A172 (cell line): ENCODE results near the gene MYT1. TPM values are rescaled to one million over a fixed set of nuclear protein-coding genes. Genes with fewer than 3 reads are reported as not detected.

Source experiments
- DNase-seq: peaks from one replicate; pipeline ENCODE4 v3.0.0-alpha.2; 2015; ENCODE audit warnings: low spot score
- total RNA-seq: library from RNA; depleted of rRNA; stranded (reverse); fragments of >200 nt; shearing (Covaris generic); gene quantifications from 2 replicates; pipeline ENCODE4 v1.2.3, GENCODE V29; 2014

MYT1 gene
- total RNA-seq, 1 experiment from 2014 or later = 2.4 TPM

GRCh38 chr20:64139199-64140060 lies 24.8 kb upstream of the MYT1 start:
- no peak for DNase-seq

DNA sequence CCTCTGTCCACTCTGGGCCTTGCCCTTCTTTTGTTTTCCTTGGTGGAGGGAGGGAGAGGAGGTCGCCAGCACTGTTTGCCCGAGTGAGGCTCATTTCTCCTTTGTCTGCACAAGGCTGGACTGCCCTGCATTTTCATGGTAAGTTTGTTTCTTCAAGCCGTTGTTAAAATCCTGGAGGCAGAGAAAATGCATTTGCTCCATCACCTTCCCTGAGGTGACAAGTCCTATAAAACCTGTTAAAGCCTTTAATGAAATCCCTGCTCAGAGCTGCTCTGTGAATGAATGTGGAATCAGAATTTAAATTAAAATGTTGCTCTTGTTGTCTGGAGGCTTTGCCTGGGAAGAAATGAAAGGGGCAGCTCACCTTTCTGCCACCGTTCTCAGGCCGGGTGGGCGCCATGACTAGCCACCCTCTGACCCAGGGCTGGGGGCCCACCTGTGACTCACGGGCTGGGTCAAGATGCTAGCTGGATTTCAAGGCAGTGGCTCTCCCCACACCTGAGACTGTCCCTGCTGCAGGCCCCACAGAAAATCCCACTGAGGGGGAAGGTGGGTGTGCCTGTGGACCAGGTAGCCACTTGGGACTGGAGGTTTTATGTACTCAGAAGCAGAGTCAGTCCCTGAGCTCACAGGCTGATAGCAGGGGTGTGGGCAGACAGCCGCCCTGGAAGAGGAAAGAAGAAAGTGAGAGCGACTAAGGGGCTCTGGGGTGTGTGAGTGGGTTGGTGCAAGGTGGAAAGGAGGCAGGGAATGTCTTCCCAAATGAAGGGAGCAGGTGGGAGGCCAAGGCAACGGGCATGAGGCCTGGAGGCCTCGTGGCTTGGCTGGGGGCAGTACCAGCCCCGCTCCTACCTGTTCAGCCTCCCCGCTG lies 24.0 kb upstream of the MYT1 start:
- no peak for DNase-seq

DNA sequence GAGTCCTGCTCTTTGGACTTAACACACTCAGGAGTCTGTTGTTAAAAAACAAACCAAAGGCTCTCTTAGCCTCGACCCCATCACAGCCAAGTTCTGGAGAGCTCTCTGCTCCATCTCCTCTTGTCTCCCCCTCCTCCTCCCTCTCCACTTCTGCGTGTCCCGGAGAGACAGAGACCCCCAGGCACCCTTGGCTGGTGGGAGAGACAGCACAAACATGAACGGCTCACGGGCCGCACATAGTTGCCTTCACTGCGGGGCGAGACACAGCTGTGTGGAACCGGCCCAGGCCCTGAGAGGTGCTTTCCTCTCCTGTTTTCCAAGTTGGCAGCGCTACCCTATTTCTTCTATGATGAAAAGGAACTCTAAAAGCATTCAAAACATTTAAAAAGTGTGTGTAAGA lies 23.3 kb upstream of the MYT1 start:
- no peak for DNase-seq

- peak; percentile 26 for DNase-seq
Observed at GRCh38 chr20:64142590-64142989, 21.7 kb upstream of the MYT1 start.

GRCh38 chr20:64143018-64143801 lies 21.0 kb upstream of the MYT1 start:
- no peak for DNase-seq

DNA sequence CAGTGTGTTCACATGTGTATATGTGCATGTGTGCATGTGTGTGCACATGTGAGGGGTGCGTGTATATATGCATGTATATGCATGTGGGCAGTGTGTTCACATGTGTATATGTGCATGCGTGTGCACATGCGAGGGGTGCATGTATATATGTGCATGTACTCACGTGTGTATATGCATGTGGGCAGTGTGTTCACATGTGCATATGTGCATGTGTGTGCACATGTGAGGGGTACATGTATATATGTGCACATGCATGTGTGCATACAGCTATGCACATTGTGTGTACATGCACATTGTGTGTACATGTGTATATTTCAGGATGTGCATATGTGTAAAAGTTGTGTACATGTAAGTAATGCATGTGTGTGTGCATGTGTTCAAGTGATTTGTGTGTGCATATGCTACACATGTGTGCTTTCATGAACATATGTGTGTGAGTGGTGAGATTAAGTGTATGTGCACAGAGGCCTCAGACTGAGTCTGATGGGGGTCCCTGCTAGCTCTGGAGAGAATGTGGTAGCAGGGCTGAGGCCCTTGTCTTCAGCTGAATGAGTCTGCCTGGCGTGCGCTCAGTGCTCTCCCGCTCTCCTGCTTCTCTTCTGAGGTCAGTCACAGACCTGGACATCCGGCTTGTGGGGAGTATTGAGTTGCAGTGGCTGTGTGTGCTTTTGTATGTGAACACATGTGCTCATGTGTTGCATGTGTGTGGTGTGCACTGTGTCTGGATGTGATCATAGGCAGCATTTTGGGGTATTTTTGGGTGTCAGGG lies 19.9 kb upstream of the MYT1 start:
- no peak for DNase-seq

GRCh38 chr20:64145458-64146300 lies 18.6 kb upstream of the MYT1 start:
- DNase-seq = no peak

GRCh38 chr20:64146301-64146935 lies 17.8 kb upstream of the MYT1 start:
- DNase-seq = no peak

DNA sequence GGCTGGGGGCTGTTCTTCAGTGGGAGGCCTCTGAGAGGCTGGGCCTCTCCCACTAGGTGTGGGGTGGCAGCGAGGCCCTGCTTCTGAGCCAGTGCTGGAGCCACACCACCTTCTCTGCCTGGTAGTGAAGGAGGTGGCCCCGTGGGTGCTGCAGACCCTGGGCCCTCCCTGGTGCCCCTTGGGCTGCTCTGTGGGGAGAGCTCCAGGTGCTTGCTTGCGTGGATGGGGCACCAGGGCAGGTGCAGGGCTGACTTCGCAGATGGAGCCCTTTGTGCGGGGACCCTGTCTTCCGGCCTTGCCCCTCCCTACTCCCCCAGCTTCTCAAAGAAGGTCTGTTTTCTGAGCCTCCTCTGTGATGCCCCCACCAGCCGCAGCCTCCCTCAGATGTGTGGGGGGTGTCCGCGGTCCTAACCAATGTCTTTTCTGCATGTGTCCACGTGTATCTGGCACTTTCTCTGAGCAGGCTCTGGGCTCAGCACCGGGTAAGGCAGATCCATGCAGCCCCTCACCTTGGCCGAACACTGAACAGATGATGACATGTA lies 17.2 kb upstream of the MYT1 start:
- DNase-seq = no peak

DNA sequence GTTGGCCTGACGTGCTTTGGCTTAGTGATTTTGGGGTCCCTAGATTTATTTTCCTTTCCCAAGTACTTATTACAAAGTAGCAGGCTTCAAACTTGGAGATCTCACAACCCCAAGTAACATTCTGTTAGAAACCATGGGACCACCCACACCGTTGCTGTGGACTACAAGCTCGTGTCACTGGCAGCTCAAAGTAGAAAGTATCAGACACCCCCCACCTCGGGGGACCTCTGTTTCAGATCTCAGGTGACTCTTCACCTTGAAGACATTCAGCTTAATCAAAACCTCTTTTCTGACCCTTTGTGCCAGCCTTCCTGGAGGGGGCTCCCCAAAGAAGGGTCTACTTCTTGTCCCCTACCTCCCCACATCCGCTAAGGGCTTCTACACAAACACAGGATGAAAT lies 15.7 kb upstream of the MYT1 start:
- no peak for DNase-seq

DNA sequence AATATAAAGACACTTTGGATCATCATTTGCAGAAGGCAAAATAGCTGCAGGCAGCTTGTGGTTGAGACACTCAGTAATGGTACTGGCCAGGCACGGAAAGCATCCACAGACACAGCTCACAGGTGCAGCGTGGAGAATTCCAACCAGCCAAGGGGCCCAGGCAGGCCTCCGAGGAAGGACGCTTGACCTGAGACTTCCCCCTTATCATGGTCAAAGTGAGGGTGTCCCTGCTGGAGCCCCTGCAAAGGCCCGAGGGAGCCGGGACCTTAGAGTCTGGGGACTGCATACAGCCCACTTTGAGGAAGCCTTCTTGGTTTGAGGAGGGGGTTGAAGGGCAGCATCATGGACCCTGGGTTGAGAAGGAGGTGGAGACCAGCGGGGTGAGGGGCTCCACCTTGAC lies 15.1 kb upstream of the MYT1 start:
- DNase-seq = no peak

DNA sequence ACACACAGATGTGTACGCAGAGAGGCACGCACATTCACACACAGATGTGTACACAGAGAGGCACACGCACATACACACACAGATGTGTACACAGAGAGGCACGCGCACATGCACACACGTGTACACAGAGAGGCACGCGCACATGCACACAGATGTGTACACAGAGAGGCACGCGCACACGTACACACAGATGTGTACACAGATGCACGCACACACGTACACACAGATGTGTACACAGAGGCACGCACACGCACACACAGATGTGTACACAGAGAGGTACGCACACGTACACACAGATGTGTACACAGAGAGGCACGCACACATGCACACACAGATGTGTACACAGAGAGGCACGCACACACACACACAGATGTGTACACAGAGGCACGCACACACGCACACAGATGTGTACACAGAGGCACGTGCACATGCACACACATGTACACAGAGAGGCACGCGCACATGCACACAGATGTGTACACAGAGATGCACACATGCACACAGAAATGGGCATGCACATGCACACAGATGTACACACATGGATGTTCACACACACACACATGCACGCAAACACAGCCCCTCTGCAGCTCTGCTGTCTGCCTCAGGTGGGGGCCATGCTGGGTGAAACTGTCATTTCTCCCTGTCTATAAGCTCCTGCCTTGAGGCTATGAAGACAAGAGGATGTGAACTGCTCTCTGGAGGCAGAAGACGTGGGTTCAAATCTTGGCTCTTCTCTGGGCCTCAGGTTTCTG lies 14.3 kb upstream of the MYT1 start:
- no peak for DNase-seq

DNA sequence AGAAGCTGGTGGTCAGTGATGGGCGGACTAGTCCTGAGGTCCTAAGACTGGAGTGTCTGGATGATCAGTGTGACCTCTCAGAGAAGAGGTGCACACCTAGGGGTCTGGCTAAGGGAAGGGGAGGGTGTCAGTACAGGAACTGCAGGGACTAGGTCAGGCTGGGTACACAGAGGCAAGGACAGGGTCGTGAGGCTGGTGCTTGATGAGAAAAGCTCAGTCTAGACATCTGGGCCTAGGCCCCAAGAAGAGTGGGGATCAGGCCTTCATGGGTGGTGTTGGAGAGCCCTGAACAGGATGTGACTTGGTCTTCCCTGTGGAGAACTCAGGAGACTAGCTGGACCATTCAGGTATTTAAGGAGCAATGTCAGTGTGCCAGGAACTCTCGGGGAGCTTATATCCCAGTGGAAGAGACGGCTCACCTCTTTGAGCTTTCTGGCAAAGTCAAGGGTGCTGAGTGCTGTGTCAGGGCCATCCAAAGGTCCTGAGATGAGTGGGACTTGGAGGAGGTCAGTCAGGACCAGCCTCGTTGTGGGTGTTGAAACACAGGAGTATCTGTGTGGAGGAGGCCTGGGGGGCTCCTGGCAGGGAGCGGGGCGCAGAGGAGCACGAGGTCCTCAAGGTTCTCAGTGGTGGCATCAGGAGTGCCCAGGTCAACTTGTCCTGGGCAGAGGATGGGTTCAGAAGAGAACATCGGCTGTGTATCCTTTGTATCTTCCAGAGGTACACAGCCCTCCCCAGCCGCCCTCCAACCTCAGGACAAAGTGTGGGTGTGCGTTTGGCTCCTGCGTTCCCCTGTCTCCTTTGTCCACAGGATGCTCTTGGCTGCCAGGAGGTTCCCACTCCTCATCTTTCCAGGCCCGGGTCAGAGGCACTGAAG lies 13.3 kb upstream of the MYT1 start:
- DNase-seq = no peak

- DNase-seq = peak; percentile 44
Observed at GRCh38 chr20:64151633-64152530, 12.4 kb upstream of the MYT1 start.

GRCh38 chr20:64152906-64153305 lies 11.3 kb upstream of the MYT1 start:
- DNase-seq = no peak

DNA sequence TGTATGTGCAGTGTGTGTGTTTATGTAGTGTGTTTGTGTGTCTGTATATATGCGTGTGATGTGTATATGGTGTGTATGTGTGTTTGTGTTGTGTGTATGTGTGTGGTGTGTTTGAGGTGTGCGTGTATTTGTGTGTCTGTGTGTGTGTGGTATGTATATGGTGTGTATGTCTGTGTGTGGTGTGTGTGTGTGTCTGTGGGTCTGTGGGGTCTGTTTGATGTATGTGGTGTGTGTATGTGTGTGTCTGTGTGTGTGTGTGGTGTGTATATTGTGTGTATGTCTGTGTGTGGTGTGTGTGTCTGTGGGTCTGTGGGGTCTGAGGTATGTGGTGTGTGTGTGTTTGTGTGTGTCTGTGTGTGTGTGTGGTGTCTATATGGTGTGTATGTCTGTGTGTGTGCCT lies 10.8 kb upstream of the MYT1 start:
- DNase-seq = no peak
